AML-193 (cell line): Measurements from ENCODE around the gene PDE8A.

ENCODE experiments used
- DNase-seq, 2 experiments: peaks; one replicate each; lab custom pipeline; 2025; lab: John Stamatoyannopoulos, UW

The PDE8A gene

GRCh38 chr15:84981711-84982300 lies at the start of gene PDE8A:
TSS of gene PDE8A (plus strand) at chr15:84981856. CDS start at chr15:84982163, 307 bp downstream.
- DNase-seq = no peak

GRCh38 chr15:84934942-84935729 lies 46.5 kb upstream of the PDE8A start:
- DNase-seq = no peak

GRCh38 chr15:84937144-84937543 lies 44.5 kb upstream of the PDE8A start:
- no peak for DNase-seq

- no peak for DNase-seq
Measured at GRCh38 chr15:84938726-84939125, 42.9 kb upstream of the PDE8A start.

- DNase-seq = no peak
Measured at GRCh38 chr15:84940399-84940798, 41.3 kb upstream of the PDE8A start.

GRCh38 chr15:84942456-84942855 lies 39.2 kb upstream of the PDE8A start:
- DNase-seq = no peak

GRCh38 chr15:84944311-84944710 lies 37.3 kb upstream of the PDE8A start:
- DNase-seq = no peak

GRCh38 chr15:84944861-84945260 lies 36.8 kb upstream of the PDE8A start:
- no peak for DNase-seq

- DNase-seq = no peak
Measured at GRCh38 chr15:84946772-84947489, 34.7 kb upstream of the PDE8A start.

- DNase-seq = no peak
Measured at GRCh38 chr15:84947947-84948830, 33.5 kb upstream of the PDE8A start.

GRCh38 chr15:84949043-84949442 lies 32.6 kb upstream of the PDE8A start:
- no peak for DNase-seq

GRCh38 chr15:84949845-84950569 lies 31.6 kb upstream of the PDE8A start:
- DNase-seq = no peak

- no peak for DNase-seq
Measured at GRCh38 chr15:84950570-84951111, 31.0 kb upstream of the PDE8A start.

GRCh38 chr15:84951736-84952135 lies 29.9 kb upstream of the PDE8A start:
- DNase-seq = no peak

GRCh38 chr15:84953136-84953535 lies 28.5 kb upstream of the PDE8A start:
- no peak for DNase-seq

GRCh38 chr15:84953726-84954125 lies 27.9 kb upstream of the PDE8A start:
- no peak for DNase-seq

GRCh38 chr15:84955089-84955848 lies 26.4 kb upstream of the PDE8A start:
- DNase-seq = peak in 1 of 2 experiments; percentile 7

GRCh38 chr15:84956199-84956598 lies 25.5 kb upstream of the PDE8A start:
- DNase-seq = no peak

GRCh38 chr15:84960391-84961113 lies 21.1 kb upstream of the PDE8A start:
- no peak for DNase-seq

GRCh38 chr15:84961114-84961452 lies 20.6 kb upstream of the PDE8A start:
- DNase-seq = no peak
